ENCODE measurements around the gene AK5. TPM values are rescaled to one million over a fixed set of nuclear protein-coding genes. Genes with fewer than 3 reads are reported as not detected.

AK5 gene
- total RNA-seq, 3 donors from 2014 or later (not counting 1 experiment from before 2014, with no cell fraction given), result 9.4 to 29.8 (median 11.4) TPM

DNA sequence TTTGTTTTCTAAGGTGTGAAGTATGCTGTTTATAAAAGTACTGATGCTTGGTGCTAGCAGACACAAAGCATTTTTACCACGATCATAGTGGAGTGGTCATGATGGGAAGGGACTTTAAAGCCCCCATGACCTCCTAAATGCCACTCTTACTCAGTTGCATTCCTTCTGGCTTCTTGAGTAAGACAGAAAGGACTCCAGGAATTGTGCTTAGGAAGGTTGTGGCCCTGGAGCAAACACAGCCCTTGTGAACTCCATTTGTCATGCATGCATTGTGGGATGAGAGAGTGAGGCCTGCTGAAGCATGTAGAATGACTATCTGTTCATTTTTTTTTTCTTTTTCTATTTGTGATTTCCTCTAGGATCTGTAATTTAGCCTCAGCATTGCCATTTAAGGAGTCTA is 34.2 kb downstream of the AK5 start:
- ATAC-seq (no peak), DNase-seq (no peak)
- Mint-ChIP-seq H3K9me3 (no peaks in the 10 kb centered on the region), H3K36me3 (no peaks in the 10 kb centered on the region), H3K27me3 (ENCODE audit: low read depth in 2 of 2) (peaks cover 5 to 6% of the 10 kb centered on the region in 2 donors), H3K27ac (no peak overlapping the region), H3K4me1 (peaks cover 10 to 11% of the 10 kb centered on the region in 2 donors), H3K4me3 (no peak overlapping the region)
- Histone ChIP-seq H3K27me3 (ENCODE audit: control insufficient read depth, insufficient read depth, low read length) (no peaks in the 10 kb centered on the region), H3K4me3 (ENCODE audit: low read length) (no peak overlapping the region), H3K4me1 (ENCODE audit: control insufficient read depth, insufficient read depth, low read length) (no peaks in the 10 kb centered on the region), H3K9me3 (ENCODE audit: control insufficient read depth, insufficient read depth, low read length) (no peaks in the 10 kb centered on the region), H3K36me3 (ENCODE audit: control insufficient read depth, insufficient read depth, low read length) (no peaks in the 10 kb centered on the region), H3K27ac (ENCODE audit: low read length) (no peak overlapping the region)
- TF ChIP-seq, protein P1, sequence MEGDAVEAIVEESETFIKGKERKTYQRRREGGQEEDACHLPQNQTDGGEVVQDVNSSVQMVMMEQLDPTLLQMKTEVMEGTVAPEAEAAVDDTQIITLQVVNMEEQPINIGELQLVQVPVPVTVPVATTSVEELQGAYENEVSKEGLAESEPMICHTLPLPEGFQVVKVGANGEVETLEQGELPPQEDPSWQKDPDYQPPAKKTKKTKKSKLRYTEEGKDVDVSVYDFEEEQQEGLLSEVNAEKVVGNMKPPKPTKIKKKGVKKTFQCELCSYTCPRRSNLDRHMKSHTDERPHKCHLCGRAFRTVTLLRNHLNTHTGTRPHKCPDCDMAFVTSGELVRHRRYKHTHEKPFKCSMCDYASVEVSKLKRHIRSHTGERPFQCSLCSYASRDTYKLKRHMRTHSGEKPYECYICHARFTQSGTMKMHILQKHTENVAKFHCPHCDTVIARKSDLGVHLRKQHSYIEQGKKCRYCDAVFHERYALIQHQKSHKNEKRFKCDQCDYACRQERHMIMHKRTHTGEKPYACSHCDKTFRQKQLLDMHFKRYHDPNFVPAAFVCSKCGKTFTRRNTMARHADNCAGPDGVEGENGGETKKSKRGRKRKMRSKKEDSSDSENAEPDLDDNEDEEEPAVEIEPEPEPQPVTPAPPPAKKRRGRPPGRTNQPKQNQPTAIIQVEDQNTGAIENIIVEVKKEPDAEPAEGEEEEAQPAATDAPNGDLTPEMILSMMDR (IDR thresholded peaks at IDR 0.05), result no peak
- 80% methylated on average over 1 of the region's 1 CpG for WGBS (ENCODE audit: insufficient coverage)
- intact Hi-C loops (cut with micrococcal nuclease), result no loop called here

DNA sequence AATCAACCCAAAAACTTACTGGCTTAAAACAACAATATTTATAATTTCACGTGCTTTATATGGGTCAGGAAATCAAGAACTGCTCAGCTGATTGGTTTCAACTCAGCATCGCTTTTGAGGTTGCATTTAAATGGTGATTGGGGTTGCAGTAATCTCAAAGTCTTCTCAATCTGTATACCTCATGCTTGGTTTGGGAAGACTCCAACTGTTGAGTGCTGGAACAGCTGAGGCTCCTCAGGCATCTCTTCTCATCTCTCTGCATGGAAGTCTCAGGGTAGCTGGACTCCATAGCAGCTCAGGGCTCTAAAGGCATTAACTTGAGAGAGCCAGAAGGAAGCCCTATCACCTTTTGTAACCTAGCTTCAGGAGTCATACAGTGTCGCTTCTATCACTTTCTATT is 35.1 kb downstream of the AK5 start:
- 50% methylated on average over 2 of the region's 3 CpGs for WGBS (ENCODE audit: insufficient coverage)
- no peaks in the 10 kb centered on the region for H3K36me3 Mint-ChIP-seq
- Histone ChIP-seq H3K27ac (ENCODE audit: low read length) (no peak overlapping the region), H3K36me3 (ENCODE audit: control insufficient read depth, insufficient read depth, low read length) (no peaks in the 10 kb centered on the region), H3K4me3 (ENCODE audit: low read length) (no peak overlapping the region), H3K9me3 (ENCODE audit: control insufficient read depth, insufficient read depth, low read length) (no peaks in the 10 kb centered on the region), H3K4me1 (ENCODE audit: control insufficient read depth, insufficient read depth, low read length) (no peaks in the 10 kb centered on the region), H3K27me3 (ENCODE audit: control insufficient read depth, insufficient read depth, low read length) (no peaks in the 10 kb centered on the region)
- H3K27ac Mint-ChIP-seq, result no peak overlapping the region
- peaks cover 10 to 11% of the 10 kb centered on the region in 2 donors for H3K4me1 Mint-ChIP-seq
- H3K9me3 Mint-ChIP-seq, result no peaks in the 10 kb centered on the region
- DNase-seq (no peak), ATAC-seq (no peak)
- H3K4me3 Mint-ChIP-seq, result no peak overlapping the region
- peaks cover 5 to 6% of the 10 kb centered on the region in 2 donors for H3K27me3 Mint-ChIP-seq (ENCODE audit: low read depth in 2 of 2)
- TF ChIP-seq, protein P1 (IDR thresholded peaks at IDR 0.05), result no peak
- intact Hi-C loops (cut with micrococcal nuclease), result no loop called here

DNA sequence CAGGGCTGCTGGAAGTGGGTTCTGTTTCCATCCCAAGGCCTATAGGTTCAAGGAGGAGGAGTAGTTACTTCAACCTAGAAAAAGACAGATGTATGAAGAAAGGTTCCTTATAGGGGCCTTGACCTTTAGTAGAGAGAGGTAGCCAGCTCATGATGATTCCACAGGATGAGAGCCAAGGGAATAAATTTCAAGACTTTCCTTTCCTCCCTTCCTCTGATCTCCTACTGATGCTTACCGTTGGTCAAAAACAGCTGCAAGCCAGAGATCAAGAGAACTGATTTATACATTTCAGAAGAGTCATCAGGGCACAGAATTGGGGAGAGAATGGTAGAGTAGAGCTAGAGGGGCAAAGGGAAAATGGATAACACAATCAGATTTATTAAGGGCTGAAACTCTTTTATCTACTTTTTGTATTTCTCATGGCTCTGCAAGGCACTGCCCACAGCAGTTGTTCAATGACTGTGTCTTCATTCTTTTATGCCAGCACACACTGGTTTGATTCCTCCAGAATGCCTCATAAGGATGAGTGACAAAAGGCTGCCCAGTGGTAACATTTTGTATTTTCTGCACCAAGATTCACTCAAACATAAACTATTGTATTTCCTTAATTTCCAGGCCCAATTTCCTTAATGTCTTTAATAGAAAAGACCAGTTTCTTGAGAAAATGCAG is 37.4 kb downstream of the AK5 start:
- no peaks in the 10 kb centered on the region for H3K9me3 Mint-ChIP-seq
- H3K9me3 ChIP-seq (ENCODE audit: control insufficient read depth, insufficient read depth, low read length), result no peaks in the 10 kb centered on the region
- ATAC-seq, result no peak
- no peaks in the 10 kb centered on the region for H3K36me3 Mint-ChIP-seq
- no peaks in the 10 kb centered on the region for H3K4me1 Mint-ChIP-seq
- no peaks in the 10 kb centered on the region for H3K36me3 ChIP-seq (ENCODE audit: control insufficient read depth, insufficient read depth, low read length)
- H3K27ac Mint-ChIP-seq, result no peak overlapping the region
- DNase-seq, result no peak
- intact Hi-C loops (cut with micrococcal nuclease), result no loop called here
- H3K4me3 Mint-ChIP-seq, result no peak overlapping the region
- H3K4me3 ChIP-seq (ENCODE audit: low read length), result no peak overlapping the region
- TF ChIP-seq, protein P1 (IDR thresholded peaks at IDR 0.05), result no peak
- no peaks in the 10 kb centered on the region for H3K4me1 ChIP-seq (ENCODE audit: control insufficient read depth, insufficient read depth, low read length)
- peaks cover 0 to 2% of the 10 kb centered on the region in 2 donors for H3K27me3 Mint-ChIP-seq (ENCODE audit: low read depth in 2 of 2)
- no peaks in the 10 kb centered on the region for H3K27me3 ChIP-seq (ENCODE audit: control insufficient read depth, insufficient read depth, low read length)
- no peak overlapping the region for H3K27ac ChIP-seq (ENCODE audit: low read length)
- no CpG with 5 or more reads among the region's 1 CpG for WGBS (ENCODE audit: insufficient coverage)
